GM18498 (cell line): Measurements from ENCODE around the gene CYB5R2.
A peak's percentile ranks its signal among the peaks of the same experiment; 100 is the strongest.
"Not testable (repeated sequence)": the region's sequence is repeated elsewhere in the genome, so short reads cannot be mapped to it uniquely, and the experiment has no call there.

Experiments
- ATAC-seq: cut with Tn5 transposase; IDR thresholded peaks from one replicate; pipeline ENCODE4 v1.9.1; 2021; ENCODE audit warnings: mild to moderate bottlenecking, moderate library complexity; ENCODE audit not compliant: unreplicated experiment

CYB5R2 gene

DNA sequence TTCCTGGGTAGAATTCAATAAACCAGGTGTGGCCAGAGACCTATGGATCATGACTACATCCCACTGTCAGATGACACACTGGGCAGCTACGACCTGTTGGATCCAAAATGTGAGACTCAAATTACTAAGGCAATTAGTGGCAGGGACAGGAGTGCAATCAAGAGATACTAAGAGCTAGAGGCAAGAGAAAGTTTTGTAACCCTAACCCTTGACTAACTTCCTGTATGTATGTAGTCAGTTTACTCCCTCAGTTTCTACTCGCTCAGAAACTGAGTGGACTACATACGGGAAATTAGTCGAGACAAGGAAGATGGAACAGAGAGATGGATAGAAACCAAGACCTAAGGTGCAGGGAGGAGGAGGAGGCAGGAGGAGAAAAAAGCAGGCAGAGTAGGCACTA is 2.7 kb downstream of the CYB5R2 start:
- no peak for ATAC-seq

DNA sequence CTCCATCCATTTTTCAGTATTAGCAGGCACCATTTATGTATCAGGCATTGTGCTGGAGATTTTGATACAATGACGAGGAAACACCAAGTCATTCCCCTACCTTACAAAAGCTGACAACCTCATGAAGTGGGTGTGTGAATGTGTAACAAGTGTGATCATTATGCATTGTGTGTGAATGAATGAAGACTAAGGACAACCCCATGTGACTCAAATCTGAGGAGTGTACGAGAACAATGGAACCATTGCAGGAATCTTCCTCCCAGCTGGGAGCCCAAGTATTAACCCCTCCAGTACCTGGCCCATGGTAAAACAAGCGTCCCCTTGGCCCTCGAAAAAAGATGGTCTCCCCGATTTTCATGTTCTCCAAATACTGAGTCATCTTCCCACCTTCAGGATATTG is 4.4 kb downstream of the CYB5R2 start:
- no peak for ATAC-seq

DNA sequence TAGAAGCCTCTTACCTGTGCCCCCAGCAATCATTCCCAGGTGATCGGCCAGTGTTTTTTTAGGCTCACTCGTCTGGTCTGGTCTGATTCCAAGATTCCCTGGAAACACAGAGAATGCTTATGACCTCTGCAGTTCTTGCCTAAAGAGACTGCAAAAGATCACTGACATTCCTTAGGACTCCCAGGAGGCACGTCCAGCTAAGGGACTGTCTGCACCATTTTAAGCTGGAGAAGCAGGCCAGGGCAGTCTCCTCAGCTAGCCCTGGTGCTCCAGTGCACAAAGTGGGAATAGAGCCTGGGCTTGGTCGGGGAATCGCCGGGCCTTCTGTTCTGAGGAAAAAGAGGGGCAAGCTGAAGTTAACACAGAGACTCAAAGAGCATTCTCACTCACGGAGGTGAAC is 4.8 kb downstream of the CYB5R2 start:
- no peak for ATAC-seq

DNA sequence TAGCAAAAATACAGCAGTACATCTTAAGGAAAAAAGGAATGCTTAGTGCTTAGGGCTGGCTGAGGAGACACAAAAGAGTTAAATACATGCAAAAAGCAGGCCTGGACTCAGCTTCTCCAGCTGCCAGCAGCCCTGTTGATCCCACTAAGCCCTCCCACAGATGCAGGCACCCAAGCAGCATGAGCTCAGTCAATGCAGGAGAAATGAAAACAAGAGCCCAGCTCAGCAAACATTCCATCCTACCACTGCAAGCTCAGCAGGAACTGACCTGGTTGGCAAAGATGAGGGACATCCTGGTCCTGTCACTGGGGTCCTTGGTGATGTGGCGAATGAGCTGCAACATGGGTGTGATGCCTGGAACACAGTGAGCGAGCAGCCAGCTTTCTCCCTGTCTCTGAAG is 5.8 kb downstream of the CYB5R2 start:
- ATAC-seq: no peak

DNA sequence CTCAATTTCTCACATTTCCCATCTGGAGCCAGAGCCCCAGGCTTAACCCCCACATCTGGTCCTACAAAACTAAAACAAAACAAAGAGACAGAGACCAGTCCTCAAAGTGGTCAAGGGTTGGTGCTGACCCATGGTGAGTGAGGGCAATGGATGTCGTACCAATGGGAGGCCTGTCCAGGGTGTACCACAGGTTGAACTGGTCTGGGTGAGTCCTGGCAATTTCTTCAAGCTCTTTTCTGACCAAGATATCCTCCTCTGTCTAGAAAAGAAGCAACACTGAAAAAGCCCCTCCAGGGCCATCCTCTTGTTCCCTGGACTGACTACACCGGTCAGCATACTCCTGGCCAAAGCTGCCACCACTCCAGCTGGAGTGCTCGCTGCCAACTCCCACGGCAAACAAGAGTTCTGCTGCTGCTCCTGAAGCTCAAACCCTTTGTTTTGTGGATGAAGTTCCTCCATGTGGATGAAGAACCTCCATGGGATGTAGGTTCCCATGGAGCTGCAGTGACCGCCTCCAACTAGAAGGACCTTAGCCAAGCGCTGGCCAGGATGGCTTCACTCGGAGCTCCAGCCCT is 6.9 kb downstream of the CYB5R2 start:
- no peak for ATAC-seq

DNA sequence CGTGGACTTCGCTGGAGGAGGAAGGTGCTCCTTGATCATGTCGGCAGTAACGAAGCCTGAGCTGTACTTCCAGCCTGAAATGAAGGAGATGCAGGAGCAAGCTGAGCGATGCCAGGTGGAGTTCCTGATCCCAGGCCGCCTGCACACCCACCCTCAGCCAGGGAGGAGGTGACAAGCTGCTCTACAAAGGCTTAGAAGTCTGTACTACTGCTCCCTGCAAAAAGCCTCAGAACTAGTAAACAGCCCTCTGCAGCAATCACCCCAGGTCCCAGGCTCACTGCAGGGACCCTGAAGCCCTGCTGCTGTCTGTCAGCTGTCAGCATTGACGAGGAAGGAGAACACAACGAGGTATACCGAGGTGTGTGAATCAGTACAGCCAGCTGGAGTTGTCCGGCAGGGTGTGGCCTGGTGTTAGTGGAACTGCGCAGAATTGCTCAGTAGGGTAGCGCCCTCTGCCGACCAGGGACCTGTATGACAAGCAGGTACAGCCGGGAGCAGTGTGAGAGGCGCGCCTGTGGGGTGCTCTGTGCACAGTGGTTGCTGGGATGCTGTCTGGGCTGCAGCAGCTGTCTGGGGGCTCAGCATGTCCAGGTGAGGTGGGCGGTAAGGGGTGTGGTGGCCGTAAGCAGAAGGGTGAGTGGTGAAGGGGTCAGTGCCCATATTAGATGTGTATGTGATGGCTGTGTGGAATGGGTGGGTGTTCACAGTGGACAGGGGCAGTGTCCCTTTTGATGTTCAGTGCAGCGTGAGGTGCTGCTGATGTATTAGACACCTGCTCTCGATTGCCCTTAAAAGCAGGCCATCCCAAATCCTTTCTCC is 7.6 kb downstream of the CYB5R2 start:
- peak; percentile 99 for ATAC-seq

DNA sequence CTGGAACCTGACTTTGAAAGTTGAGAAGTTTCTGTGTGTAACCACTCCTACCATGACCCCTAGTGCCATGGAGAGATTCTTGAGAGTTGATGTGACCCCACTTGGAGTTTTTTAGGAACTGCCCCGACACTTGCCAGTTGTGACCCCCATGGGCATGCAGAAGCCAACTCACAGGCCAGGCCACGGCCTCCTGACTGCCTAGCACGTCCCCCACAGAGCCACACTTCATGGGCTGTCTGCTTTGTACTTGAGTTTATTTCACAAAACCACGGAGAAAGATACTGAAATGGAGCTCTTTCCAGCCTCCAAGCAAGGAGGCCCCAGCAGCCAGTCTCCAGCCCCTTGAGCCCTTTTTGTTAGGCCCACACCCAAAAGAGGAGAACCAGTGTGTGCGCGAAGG is 8.4 kb downstream of the CYB5R2 start:
- no peak for ATAC-seq

DNA sequence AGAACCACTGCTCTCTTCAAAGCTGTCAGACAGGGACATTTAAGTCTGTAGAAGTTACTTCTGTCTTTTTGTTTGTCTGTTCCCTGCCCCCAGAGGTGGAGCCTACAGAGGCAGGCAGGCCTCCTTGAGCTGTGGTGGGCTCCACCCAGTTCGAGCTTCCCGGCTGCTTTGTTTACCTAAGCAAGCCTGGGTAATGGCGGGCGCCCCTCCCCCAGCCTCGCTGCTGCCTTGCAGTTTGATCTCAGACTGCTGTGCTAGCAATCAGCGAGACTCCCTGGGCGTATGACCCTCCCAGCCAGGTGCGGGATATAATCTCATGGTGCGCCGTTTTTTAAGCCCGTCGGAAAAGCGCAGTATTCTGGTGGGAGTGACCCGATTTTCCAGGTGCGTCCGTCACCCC is 9.8 kb downstream of the CYB5R2 start:
- ATAC-seq: not testable (repeated sequence)

DNA sequence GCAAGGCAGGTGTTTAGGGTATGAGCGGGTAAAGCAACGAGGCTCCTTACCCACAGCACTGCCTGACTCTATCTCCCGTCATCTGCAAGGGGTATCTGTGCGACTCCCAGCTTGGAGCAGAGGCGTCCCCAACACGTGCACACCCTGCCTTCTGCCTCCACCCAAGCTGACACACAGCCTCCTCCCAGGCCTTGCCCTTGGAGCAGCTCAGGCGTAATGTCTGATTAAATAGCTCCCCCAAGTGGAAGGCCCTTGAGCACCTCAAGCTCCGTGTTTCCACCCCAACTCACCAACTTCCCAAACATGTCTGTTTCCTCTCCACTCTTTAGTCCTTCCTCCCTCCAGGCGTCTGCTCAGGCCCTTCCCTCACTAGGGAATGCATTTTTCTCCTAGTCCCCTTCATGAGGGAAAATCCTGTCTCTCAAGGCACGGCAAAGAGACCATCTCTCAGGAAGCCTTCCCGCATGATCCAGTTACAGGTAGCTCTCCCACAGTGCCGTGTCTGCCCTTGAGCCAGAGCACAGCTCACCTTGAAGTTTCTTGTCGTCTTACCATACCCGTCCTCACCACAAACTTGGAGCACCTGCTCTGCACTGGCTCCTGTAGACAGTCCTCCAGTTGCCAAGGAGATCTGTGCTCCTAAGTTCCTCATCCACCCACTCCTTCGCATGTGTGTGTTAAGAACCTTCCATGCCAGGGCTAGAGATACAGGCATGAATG is 15.8 kb downstream of the CYB5R2 start:
- ATAC-seq: no peak

DNA sequence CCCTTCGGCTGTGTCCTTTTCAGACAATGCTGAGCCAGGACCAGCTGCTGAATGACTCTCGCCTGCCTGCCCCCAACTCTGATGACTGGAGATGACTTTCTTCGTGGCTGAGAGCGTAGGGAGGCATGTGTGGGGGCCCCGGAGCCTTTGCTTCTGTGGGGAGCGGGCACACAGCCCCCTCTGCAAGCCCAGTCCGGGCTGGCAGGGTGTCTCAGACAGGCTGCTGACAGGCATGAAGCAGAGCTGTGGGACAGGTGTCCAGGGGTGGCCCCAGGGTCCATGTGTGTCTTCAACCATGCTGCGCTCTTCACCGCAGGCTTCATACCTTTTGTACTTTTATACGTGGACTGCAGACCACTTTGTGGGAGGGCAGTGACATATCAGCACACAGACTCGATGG is 16.6 kb downstream of the CYB5R2 start:
- no peak for ATAC-seq

DNA sequence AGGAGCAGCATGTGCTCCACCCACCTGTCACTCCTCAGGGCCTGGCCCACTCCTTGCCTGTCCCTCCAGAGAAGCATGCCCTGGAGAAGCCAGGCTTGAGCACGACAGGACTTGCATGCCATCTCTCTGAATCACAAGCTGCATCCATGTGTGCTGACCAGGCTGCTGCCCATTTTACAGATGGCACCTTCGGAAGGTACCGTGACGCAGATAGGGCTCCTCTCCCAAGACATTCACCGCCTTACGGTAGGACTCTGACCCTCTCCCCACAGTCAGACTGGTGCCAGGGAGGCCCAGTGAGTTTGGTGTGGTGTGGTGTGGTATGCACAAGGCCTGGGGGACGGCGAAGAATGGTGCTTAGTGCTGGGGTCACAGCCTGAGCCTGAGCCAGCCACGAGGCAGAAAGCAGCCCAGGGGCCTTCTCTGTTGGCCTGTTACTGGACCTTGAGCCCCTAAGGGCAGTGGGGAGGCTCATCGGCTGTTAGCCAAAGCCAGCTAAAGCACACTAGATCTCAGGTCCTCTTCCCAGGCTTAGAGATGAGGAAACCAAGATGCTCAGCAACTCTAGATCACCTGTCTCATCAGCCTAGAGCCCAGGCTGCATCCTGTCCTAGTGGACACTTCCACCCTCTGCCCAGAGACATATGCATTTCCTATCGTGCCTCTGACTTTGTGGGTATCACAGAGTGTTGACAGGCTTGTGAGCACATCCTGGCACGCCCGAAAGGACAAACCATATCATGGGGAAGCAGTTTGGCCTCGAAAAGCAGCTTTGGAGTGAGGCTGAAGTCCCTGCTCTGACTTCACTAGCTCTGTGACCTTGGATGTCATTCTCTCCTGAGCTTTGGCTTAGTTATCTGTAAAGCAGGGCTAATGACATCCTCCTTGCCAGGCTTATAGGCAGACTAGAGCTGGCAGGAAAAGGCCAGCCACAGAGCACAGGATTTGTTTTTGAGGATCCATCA is 17.8 kb downstream of the CYB5R2 start:
- ATAC-seq: no peak

DNA sequence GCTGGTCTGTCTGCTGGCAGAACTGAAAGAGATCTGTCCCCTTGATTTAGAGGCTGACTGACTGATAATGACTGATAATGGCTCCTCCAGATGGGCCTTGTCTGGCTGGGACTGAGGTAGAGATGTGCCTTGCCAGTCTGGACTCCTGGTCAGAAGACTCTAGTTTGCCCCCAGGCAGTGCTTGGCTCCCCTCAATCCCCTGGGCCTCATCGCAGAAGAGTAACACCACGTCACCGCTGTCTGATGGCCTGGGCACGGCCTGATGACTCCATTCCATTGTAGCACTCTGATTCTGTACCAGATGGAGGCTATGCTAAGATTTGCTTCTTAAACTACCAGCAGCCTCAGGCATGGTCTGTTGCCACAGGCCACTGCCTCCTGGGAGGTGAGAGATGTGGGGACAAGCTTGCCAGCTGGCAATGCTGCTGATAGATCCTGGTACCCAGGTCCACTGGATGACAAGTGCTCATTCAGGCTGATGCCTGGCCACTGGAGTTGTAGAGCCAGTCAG is 19.1 kb downstream of the CYB5R2 start:
- ATAC-seq: no peak

DNA sequence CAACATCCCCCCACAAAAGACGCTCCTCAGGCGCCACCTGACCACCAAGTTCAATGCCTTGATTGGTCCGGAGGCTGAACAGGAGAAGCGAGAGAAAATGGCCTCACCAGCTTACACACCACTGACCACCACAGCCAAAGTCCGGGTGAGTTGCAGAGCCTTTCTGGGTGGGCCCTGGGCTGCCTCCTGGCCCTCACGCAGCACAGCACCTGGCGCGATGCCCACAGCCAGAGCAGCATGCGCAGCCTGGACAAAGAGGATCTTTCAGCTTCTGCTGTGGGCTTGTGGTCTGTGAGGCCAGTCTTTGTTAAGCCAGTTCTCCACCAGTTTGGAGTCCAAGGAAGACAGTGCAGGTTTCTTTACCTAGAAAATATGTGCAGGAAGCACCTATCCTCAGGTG is 21.6 kb downstream of the CYB5R2 start:
- no peak for ATAC-seq

DNA sequence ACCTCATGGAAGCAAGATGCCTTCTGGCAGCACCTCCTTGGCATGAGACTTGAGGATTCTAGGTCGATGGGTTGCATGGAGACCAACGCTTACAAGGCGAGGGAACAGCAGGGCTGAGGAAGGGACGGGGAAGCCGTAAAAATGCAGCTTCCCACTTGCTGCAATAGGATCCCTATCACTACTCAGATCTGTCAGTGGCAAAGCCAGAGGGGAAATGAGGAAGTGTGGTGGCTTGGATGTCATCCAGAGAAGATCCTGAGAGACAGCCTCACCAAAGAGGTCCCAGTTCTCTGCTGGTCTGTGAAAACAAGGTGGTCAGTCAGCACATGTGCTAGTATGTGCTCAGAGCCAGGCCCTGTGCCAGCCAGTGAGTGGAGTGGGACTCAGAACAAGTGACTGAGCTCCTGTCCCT is 22.2 kb downstream of the CYB5R2 start:
- no peak for ATAC-seq

DNA sequence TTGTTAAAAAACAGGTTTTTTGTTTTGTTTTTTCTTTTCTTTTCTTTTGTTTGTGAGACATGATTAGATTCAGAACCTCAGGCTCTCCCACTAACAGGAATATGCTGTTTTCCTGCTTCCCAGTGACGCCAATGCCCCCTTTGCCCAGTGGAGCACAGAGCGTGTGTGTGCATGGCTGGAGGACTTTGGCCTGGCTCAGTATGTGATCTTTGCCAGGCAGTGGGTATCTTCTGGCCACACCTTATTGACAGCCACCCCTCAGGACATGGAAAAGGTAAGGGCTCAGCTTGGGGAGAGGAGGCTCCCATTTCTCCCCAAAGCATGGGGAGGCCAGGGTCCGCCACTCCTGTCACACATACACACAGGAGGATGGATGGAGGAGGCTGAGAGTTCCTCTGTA is 25.0 kb downstream of the CYB5R2 start:
- no peak for ATAC-seq

DNA sequence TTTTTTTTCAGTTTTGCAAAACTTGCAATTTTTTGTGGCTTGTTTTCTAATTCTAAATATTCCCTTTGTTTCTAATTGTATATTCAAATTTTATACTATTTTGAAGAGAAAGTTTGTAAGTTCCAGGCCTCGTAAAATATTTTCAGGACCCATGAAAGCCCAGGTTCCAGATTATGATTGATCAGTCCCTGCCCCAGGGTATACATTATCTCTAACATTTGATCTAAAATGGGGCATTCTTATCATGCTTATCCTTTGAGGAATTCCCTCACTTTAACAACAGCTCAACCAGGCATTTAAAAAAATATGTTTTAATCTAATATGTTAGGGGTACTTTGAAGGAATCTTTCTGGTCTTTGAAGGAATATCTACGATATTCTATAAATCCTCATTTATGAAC is 26.4 kb downstream of the CYB5R2 start:
- no peak for ATAC-seq

DNA sequence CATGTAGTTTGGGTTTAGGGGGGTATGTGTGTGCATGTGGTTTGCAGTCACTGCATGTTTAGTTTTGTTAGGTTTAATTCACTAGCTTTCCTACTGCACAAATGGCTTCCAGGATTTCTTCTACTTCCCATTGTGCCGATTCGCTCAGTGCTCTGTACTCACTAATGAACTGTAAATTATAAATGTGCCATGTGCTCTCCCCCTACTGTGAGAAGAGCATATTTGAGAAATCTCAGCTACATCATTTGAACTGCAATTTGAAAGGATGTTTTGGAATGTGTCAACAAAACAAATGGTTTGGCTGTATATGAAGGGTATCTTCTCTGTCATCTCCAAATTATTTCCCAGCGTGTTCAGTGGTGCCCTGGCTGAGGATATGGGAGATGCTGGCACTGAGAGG is 28.1 kb downstream of the CYB5R2 start:
- no peak for ATAC-seq

DNA sequence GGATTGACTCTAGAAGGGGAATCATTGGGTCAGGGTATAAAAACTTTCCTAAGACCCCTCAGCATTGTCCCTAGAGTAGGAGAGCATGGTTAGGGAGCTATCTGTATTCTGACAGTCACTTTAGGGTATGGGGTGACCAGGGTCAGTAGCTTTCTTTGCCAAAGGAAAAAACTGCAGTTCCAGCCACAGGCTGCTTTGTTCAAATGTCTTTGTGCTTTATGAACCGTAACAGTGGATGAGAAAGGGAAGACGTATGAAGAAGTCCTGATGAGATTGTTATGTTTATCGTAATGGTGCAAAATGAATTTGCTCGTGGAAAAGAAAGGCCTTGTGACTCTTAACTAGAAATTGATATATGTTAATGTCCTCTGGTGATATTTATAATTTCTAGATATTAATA is 30.0 kb downstream of the CYB5R2 start:
- no peak for ATAC-seq

DNA sequence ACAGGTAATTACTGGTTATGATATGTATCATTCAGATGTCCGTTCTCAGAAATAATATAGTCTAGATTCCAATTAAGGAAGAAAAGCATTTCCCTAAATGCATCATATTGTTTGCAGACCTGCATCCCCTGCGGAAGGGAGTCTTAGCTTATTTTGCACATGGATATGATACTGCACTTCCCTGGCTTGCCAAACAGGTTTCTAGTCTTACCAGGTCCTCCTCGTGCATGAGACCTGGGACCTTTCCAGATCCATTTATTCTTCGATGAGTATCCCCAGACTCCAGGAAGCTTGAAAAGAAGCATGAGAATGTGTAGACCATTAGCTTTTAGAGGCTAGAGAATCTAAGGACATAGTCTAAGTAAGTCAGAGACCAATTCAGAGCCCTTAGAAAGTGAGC is 30.6 kb downstream of the CYB5R2 start:
- no peak for ATAC-seq

DNA sequence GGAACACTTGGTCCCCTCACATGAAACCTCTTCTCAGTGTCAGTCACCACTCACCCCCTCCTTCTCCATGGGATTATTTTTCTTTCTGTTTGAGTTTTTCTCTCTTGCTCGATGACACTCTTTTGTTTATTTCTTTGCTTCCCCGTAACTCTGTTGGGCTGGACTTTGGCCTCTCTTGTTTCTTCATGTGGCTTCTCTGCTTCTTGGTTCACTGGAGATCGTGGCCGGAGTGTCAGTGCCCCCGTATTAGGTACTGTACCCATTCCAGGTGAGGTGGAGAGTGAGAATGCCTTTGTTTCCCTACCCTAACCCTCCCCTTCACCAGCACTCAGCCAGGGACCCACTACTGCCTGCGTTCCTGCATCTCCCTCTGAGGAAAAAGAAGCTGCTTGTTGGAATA is 32.5 kb downstream of the CYB5R2 start:
- no peak for ATAC-seq

DNA sequence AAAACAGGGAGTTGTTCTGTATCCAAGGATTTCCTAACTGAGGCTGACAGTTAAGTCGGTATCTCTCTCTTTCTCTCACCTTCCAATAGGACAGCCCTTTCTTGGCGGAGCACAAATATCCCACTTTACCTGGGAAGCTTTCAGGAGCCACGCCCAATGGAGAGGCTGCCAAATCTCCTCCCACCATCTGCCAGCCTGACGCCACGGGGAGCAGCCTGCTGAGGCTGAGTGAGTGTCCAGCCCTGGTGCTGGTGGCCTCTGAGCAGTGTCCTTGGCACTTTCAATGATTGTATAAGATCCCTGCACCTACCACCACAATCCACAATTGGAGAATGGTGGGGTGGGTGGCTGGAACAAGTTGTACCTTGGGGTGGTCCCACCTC is 33.7 kb downstream of the CYB5R2 start:
- ATAC-seq: no peak
